ENCODE measurements around the gene PLCB1.

The PLCB1 gene

GRCh38 chr20:8147476-8147875 is 15.4 kb downstream of the PLCB1 start:
- peaks cover under 1 to 40% of the 10 kb centered on the region in 2 donors for H3K4me1 ChIP-seq (ENCODE audit: control insufficient read depth in 1 of 2, insufficient read depth in 2 of 2, low read length in 2 of 2)
- no peaks in the 10 kb centered on the region for H3K9me3 ChIP-seq (ENCODE audit: control insufficient read depth in 1 of 2, low read length in 2 of 2)
- no peaks in the 10 kb centered on the region for H3K36me3 ChIP-seq (ENCODE audit: control insufficient read depth in 1 of 2, insufficient read depth in 2 of 2, low read length in 2 of 2)
- no peaks in the 10 kb centered on the region for H3K27me3 ChIP-seq (ENCODE audit: low read depth, low read length)
- H3K4me3 ChIP-seq (ENCODE audit: low read depth in 1 of 2, low read length in 2 of 2) = no peak overlapping the region
- no peak overlapping the region for H3K27ac ChIP-seq (ENCODE audit: low read length)

- Histone ChIP-seq H3K9me3 (ENCODE audit: control insufficient read depth in 1 of 2, low read length in 2 of 2) (no peaks in the 10 kb centered on the region), H3K36me3 (ENCODE audit: control insufficient read depth in 1 of 2, insufficient read depth in 2 of 2, low read length in 2 of 2) (no peaks in the 10 kb centered on the region), H3K4me1 (ENCODE audit: control insufficient read depth in 1 of 2, insufficient read depth in 2 of 2, low read length in 2 of 2) (peaks cover 7 to 50% of the 10 kb centered on the region in 2 donors), H3K4me3 (ENCODE audit: low read depth in 1 of 2, low read length in 2 of 2) (no peak overlapping the region), H3K27me3 (ENCODE audit: low read depth, low read length) (no peaks in the 10 kb centered on the region), H3K27ac (ENCODE audit: low read length) (no peak overlapping the region)
These were observed 16.4 kb downstream of the PLCB1 start for GRCh38 chr20:8148501-8148900.

- Histone ChIP-seq H3K9me3 (ENCODE audit: control insufficient read depth in 1 of 2, low read length in 2 of 2) (no peaks in the 10 kb centered on the region), H3K4me3 (ENCODE audit: low read depth in 1 of 2, low read length in 2 of 2) (no peak overlapping the region), H3K4me1 (ENCODE audit: control insufficient read depth in 1 of 2, insufficient read depth in 2 of 2, low read length in 2 of 2) (peaks cover 7 to 50% of the 10 kb centered on the region in 2 donors), H3K27me3 (ENCODE audit: low read depth, low read length) (no peaks in the 10 kb centered on the region), H3K36me3 (ENCODE audit: control insufficient read depth in 1 of 2, insufficient read depth in 2 of 2, low read length in 2 of 2) (no peaks in the 10 kb centered on the region), H3K27ac (ENCODE audit: low read length) (no peak overlapping the region)
These were observed 18.5 kb downstream of the PLCB1 start for GRCh38 chr20:8150591-8150990.

- H3K9me3 ChIP-seq (ENCODE audit: control insufficient read depth in 1 of 2, low read length in 2 of 2) = no peaks in the 10 kb centered on the region
- peaks cover 7 to 58% of the 10 kb centered on the region in 2 donors for H3K4me1 ChIP-seq (ENCODE audit: control insufficient read depth in 1 of 2, insufficient read depth in 2 of 2, low read length in 2 of 2)
- H3K27me3 ChIP-seq (ENCODE audit: low read depth, low read length) = no peaks in the 10 kb centered on the region
- H3K27ac ChIP-seq (ENCODE audit: low read length) = no peak overlapping the region
- H3K36me3 ChIP-seq (ENCODE audit: control insufficient read depth in 1 of 2, insufficient read depth in 2 of 2, low read length in 2 of 2) = no peaks in the 10 kb centered on the region
- no peak overlapping the region for H3K4me3 ChIP-seq (ENCODE audit: low read depth in 1 of 2, low read length in 2 of 2)
These were observed 19.3 kb downstream of the PLCB1 start for GRCh38 chr20:8151372-8151771.

GRCh38 chr20:8152183-8152582 is 20.1 kb downstream of the PLCB1 start:
- H3K27ac ChIP-seq (ENCODE audit: low read length) = no peak overlapping the region
- no peak overlapping the region for H3K4me3 ChIP-seq (ENCODE audit: low read depth in 1 of 2, low read length in 2 of 2)
- H3K9me3 ChIP-seq (ENCODE audit: control insufficient read depth in 1 of 2, low read length in 2 of 2) = no peaks in the 10 kb centered on the region
- H3K27me3 ChIP-seq (ENCODE audit: low read depth, low read length) = no peaks in the 10 kb centered on the region
- no peaks in the 10 kb centered on the region for H3K36me3 ChIP-seq (ENCODE audit: control insufficient read depth in 1 of 2, insufficient read depth in 2 of 2, low read length in 2 of 2)
- peaks cover 7 to 61% of the 10 kb centered on the region in 2 donors for H3K4me1 ChIP-seq (ENCODE audit: control insufficient read depth in 1 of 2, insufficient read depth in 2 of 2, low read length in 2 of 2)

GRCh38 chr20:8152847-8153246 is 20.8 kb downstream of the PLCB1 start:
- no peak overlapping the region for H3K27ac ChIP-seq (ENCODE audit: low read length)
- peaks cover 7 to 60% of the 10 kb centered on the region in 2 donors for H3K4me1 ChIP-seq (ENCODE audit: control insufficient read depth in 1 of 2, insufficient read depth in 2 of 2, low read length in 2 of 2)
- H3K4me3 ChIP-seq (ENCODE audit: low read depth in 1 of 2, low read length in 2 of 2) = no peak overlapping the region
- no peaks in the 10 kb centered on the region for H3K27me3 ChIP-seq (ENCODE audit: low read depth, low read length)
- no peaks in the 10 kb centered on the region for H3K36me3 ChIP-seq (ENCODE audit: control insufficient read depth in 1 of 2, insufficient read depth in 2 of 2, low read length in 2 of 2)
- H3K9me3 ChIP-seq (ENCODE audit: control insufficient read depth in 1 of 2, low read length in 2 of 2) = no peaks in the 10 kb centered on the region

- H3K4me3 ChIP-seq (ENCODE audit: low read depth in 1 of 2, low read length in 2 of 2) = no peak overlapping the region
- peaks cover 7 to 54% of the 10 kb centered on the region in 2 donors for H3K4me1 ChIP-seq (ENCODE audit: control insufficient read depth in 1 of 2, insufficient read depth in 2 of 2, low read length in 2 of 2)
- H3K27me3 ChIP-seq (ENCODE audit: low read depth, low read length) = no peaks in the 10 kb centered on the region
- no peaks in the 10 kb centered on the region for H3K9me3 ChIP-seq (ENCODE audit: control insufficient read depth in 1 of 2, low read length in 2 of 2)
- no peak overlapping the region for H3K27ac ChIP-seq (ENCODE audit: low read length)
- no peaks in the 10 kb centered on the region for H3K36me3 ChIP-seq (ENCODE audit: control insufficient read depth in 1 of 2, insufficient read depth in 2 of 2, low read length in 2 of 2)
These were observed 21.3 kb downstream of the PLCB1 start for GRCh38 chr20:8153281-8153908.

- no peak overlapping the region for H3K27ac ChIP-seq (ENCODE audit: low read length)
- no peaks in the 10 kb centered on the region for H3K36me3 ChIP-seq (ENCODE audit: control insufficient read depth in 1 of 2, insufficient read depth in 2 of 2, low read length in 2 of 2)
- peaks cover 7 to 46% of the 10 kb centered on the region in 2 donors for H3K4me1 ChIP-seq (ENCODE audit: control insufficient read depth in 1 of 2, insufficient read depth in 2 of 2, low read length in 2 of 2)
These were observed 22.6 kb downstream of the PLCB1 start for GRCh38 chr20:8154638-8155037.

GRCh38 chr20:8155229-8155628 is 23.2 kb downstream of the PLCB1 start:
- no peaks in the 10 kb centered on the region for H3K36me3 ChIP-seq (ENCODE audit: control insufficient read depth in 1 of 2, insufficient read depth in 2 of 2, low read length in 2 of 2)
- no peak overlapping the region for H3K27ac ChIP-seq (ENCODE audit: low read length)
- H3K9me3 ChIP-seq (ENCODE audit: control insufficient read depth in 1 of 2, low read length in 2 of 2) = no peaks in the 10 kb centered on the region
- H3K27me3 ChIP-seq (ENCODE audit: low read depth, low read length) = no peaks in the 10 kb centered on the region
- no peak overlapping the region for H3K4me3 ChIP-seq (ENCODE audit: low read depth in 1 of 2, low read length in 2 of 2)
- H3K4me1 ChIP-seq (ENCODE audit: control insufficient read depth in 1 of 2, insufficient read depth in 2 of 2, low read length in 2 of 2) = peaks cover 7 to 46% of the 10 kb centered on the region in 2 donors

More at GRCh38 chr20:8154638-8155037, 22.6 kb downstream of the PLCB1 start:
- H3K9me3 ChIP-seq (ENCODE audit: control insufficient read depth in 1 of 2, low read length in 2 of 2) = no peaks in the 10 kb centered on the region
- no peaks in the 10 kb centered on the region for H3K27me3 ChIP-seq (ENCODE audit: low read depth, low read length)
- no peak overlapping the region for H3K4me3 ChIP-seq (ENCODE audit: low read depth in 1 of 2, low read length in 2 of 2)

GRCh38 chr20:8155812-8156211 is 23.7 kb downstream of the PLCB1 start:
- H3K27me3 ChIP-seq (ENCODE audit: low read depth, low read length) = no peaks in the 10 kb centered on the region
- H3K4me1 ChIP-seq (ENCODE audit: control insufficient read depth in 1 of 2, insufficient read depth in 2 of 2, low read length in 2 of 2) = peaks cover 7 to 40% of the 10 kb centered on the region in 2 donors
- no peak overlapping the region for H3K27ac ChIP-seq (ENCODE audit: low read length)
- H3K4me3 ChIP-seq (ENCODE audit: low read depth in 1 of 2, low read length in 2 of 2) = no peak overlapping the region
- H3K9me3 ChIP-seq (ENCODE audit: control insufficient read depth in 1 of 2, low read length in 2 of 2) = no peaks in the 10 kb centered on the region
- H3K36me3 ChIP-seq (ENCODE audit: control insufficient read depth in 1 of 2, insufficient read depth in 2 of 2, low read length in 2 of 2) = no peaks in the 10 kb centered on the region

GRCh38 chr20:8156235-8157079 is 24.4 kb downstream of the PLCB1 start:
- Histone ChIP-seq H3K27me3 (ENCODE audit: low read depth, low read length) (no peaks in the 10 kb centered on the region), H3K4me1 (ENCODE audit: control insufficient read depth in 1 of 2, insufficient read depth in 2 of 2, low read length in 2 of 2) (peaks cover 10 to 39% of the 10 kb centered on the region in 2 donors), H3K36me3 (ENCODE audit: control insufficient read depth in 1 of 2, insufficient read depth in 2 of 2, low read length in 2 of 2) (no peaks in the 10 kb centered on the region), H3K4me3 (ENCODE audit: low read depth in 1 of 2, low read length in 2 of 2) (no peak overlapping the region), H3K9me3 (ENCODE audit: control insufficient read depth in 1 of 2, low read length in 2 of 2) (no peaks in the 10 kb centered on the region), H3K27ac (ENCODE audit: low read length) (no peak overlapping the region)
